GM12875 (cell line): ENCODE data around the gene FNIP2.
"Not testable (repeated sequence)": the region's sequence is repeated elsewhere in the genome, so short reads cannot be mapped to it uniquely, and the experiment has no call there.

Experiments
- H3K4me3 ChIP-seq: one replicate; pipeline ENCODE4 v1.5.1; 2011; ENCODE audit warnings: low read depth, low read length, control low read depth
- TF ChIP-seq, protein P1 (sequence below): IDR thresholded peaks from 2 replicates; pipeline ENCODE4 v1.5.1; 2011; ENCODE audit warnings: low read depth, mild to moderate bottlenecking, control low read depth, inconsistent platforms, low read length, moderate library complexity, borderline replicate concordance; ENCODE audit not compliant: insufficient read depth

The FNIP2 gene

DNA sequence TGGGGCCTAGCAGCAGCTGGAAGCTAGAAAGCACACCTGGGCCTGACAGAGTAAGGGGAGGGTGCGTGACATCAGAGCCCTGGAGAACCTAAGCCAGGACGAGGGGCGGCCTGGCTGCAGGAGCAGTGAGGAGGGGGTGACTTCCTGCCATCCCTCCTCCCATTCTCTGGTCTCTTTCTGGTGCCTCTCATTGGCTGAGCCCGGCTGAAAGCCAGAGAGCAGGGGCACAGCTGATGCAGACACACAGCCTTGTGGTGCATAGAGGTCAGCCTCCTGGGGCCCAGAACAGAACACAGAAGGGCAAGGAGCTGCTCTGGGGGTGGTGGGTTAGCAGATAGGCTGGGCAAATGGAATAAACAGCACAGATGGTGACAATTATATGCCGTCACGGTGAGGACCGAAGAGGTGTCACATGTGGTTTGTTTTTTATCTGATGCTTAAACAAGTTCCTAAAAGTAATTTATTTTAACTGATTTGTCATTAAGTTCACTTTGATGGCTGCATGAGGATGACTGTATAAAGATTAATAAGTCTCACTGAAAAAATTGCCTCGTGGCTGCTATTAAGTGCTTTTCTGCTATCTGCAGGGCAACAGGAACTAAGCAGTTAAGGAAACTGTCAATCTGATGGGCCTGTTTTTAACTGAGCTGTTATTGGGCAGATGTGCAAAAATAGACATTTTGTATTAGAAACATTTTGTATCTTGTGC, 102.0 kb downstream of the FNIP2 start:
- H3K4me3 ChIP-seq = no peak overlapping the region
- TF ChIP-seq, protein P1, sequence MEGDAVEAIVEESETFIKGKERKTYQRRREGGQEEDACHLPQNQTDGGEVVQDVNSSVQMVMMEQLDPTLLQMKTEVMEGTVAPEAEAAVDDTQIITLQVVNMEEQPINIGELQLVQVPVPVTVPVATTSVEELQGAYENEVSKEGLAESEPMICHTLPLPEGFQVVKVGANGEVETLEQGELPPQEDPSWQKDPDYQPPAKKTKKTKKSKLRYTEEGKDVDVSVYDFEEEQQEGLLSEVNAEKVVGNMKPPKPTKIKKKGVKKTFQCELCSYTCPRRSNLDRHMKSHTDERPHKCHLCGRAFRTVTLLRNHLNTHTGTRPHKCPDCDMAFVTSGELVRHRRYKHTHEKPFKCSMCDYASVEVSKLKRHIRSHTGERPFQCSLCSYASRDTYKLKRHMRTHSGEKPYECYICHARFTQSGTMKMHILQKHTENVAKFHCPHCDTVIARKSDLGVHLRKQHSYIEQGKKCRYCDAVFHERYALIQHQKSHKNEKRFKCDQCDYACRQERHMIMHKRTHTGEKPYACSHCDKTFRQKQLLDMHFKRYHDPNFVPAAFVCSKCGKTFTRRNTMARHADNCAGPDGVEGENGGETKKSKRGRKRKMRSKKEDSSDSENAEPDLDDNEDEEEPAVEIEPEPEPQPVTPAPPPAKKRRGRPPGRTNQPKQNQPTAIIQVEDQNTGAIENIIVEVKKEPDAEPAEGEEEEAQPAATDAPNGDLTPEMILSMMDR = no peak

DNA sequence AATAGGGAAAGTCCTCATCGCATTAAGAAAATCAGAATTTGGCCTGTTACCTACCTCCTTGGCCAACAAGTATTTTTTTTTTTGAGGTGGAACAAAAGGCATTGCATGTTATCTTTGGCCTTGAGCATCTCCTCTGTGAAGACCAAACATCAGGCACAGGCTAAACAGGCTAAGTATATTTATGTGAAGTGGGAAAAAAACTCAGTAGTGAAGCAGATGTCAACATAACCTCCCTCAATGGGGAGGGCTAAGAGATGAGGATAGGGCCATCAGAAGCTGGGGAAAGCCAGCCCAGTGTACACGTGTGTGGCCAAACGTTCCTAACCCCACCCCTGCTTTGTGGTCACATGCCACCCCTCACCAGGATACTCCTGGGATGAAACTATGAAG, 102.5 kb downstream of the FNIP2 start:
- TF ChIP-seq, protein P1 = no peak
- H3K4me3 ChIP-seq = no peak overlapping the region

DNA sequence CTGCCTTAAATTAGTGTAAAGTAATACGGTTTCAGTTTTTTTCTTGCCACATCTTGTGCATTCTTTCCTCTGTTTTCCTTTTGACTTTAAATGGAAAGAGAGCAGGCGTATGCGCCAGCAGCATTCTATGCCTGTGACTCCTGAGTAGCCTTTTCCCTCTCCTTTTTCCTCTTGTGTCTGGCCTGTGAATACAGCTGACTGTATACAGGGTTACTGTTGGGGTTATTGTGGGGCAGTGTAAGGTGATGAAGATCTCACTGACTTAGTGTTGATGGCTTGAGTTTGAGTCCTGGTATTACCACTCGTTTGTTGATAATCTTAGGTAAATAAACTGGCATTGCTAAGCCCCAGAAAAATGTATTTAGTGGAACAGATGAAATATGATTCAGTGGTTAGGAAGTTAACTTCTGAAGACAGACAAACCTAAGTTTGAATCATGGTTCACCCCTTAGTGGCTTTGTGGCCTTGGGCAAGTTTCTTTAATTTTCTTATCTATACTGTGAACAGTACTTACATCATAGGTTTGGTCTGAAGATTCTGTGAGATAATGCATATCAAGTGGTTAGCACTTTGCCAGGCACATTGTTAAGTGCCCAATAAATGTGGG, 105.1 kb downstream of the FNIP2 start:
- H3K4me3 ChIP-seq = no peak overlapping the region
- TF ChIP-seq, protein P1 = no peak

DNA sequence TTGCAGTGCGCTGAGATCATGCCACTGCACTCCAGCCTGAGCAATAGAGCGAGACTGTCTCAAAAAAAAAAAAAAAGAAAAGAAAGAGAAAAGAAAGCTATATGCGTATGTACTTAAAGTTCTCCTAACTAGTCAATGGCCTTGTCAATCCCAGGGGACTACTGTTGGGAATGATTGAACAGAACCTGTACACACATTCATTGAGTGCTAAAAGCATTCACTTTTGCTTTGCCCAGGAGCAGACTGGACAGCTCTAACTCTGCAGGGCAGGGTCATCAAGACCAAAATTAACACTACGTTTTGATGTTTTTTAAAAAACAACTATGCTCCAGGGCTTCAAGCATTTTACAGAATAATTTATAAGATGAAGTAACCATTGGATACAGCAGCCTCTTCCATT, 106.2 kb downstream of the FNIP2 start:
- TF ChIP-seq, protein P1 = no peak

DNA sequence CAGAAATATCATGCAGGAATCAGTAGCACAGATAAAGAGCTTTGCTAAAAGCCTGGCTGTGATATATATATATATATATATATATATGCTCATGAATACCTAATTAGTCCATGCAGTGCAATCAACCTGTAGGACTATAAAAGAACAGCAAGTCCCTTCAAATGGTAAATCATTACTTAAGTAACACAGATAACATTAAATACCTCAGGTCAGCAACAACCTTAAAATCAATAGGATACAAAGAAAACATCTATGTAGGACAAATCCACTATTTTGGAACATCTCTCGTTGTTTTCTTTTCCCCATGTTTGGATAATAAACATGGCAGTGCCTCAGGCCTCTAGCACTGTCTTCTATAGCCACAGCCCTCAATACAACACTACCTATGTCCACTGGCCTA, 106.6 kb downstream of the FNIP2 start:
- TF ChIP-seq, protein P1 = no peak
- H3K4me3 ChIP-seq = no peak overlapping the region

More for the DNA sequence above, 106.2 kb downstream of the FNIP2 start:
- H3K4me3 ChIP-seq = no peak overlapping the region

DNA sequence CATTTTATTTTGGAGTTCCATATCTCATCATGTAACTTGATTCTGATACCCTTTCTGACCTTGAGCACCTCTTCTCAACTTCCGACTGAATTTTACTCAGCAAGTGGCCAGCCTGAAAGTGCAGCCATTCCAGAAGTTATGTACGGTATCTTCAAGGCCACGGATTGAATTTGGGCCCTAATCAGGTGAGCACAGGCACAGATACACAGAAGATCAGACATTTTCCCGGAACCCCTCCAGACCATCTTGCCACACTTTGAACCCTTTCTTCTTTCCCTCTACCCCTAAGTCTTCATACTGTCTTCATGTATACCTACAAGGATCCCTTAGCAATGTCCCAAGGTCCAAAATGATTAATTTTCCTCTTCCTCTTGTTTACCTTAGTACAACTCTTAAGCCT, 108.2 kb downstream of the FNIP2 start:
- TF ChIP-seq, protein P1 = no peak
- no peak overlapping the region for H3K4me3 ChIP-seq

DNA sequence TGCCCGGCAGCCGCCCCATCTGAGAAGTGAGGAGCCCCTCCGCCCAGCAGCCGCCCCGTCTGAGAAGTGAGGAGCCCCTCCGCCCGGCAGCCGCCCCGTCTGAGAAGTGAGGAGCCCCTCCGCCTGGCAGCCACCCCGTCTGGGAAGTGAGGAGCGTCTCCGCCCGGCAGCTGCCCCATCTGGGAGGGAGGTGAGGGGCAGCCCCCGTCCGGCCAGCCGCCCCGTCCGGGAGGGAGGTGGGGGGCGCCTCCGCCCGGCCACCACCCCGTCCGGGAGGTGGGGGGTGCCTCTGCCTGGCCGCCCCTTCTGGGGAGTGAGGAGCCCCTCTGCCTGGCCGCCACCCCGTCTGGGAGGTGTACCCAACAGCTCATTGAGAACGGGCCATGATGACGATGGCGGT, 113.3 kb downstream of the FNIP2 start:
- not testable (repeated sequence) for H3K4me3 ChIP-seq
